NCI-H1092 (cell line): Measurements from ENCODE around the gene NEURL1B.

ENCODE experiments used
- DNase-seq: peaks from one replicate; lab custom pipeline; 2025; lab: John Stamatoyannopoulos, UW

The NEURL1B gene

DNA sequence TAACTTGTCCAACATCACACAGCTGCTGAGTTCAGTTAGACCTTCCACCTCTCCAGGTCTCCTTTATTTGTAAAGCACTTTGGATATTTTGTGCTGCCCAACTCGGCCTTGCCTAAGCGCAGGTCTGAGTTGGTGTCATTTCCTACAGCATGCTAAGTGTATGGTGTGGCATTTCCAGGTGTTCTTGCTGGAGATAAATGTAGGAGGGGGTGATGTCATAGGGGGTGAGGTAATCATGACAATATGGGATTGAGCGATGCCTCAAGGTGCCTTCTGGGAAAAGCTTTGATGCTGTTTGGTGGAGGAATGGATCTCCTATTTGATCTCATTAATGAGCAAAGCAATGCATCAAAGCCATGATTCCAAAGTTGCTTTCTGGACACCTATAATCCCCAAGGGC is 32.3 kb upstream of the NEURL1B start:
- no peak for DNase-seq

- DNase-seq = no peak
These were observed 30.4 kb upstream of the NEURL1B start for GRCh38 chr5:172610643-172611042.

- no peak for DNase-seq
These were observed 29.1 kb upstream of the NEURL1B start for GRCh38 chr5:172611913-172612312.

- DNase-seq = no peak
These were observed 28.3 kb upstream of the NEURL1B start for GRCh38 chr5:172612771-172613170.

- DNase-seq = no peak
These were observed 24.9 kb upstream of the NEURL1B start for GRCh38 chr5:172616136-172616535.

DNA sequence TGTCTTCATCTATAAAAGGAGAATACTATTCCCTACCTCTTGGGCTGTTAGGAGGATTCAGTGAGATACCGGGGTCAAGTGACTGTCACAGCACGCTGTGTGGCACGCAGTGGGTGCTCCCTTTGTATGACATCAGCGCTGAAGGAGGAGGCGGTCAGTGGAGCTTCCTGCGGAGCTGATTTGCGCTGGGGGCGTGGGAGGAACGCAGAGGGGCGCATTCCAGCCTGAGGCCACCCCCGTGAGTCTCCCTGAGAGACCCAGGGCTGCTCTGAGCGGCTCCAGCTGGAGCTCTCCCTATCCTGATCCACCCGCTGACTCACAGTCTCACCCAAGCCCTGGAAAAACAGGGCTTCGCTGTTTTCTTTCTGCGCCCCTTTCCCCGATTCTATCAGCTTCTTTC is 24.3 kb upstream of the NEURL1B start:
- no peak for DNase-seq

DNA sequence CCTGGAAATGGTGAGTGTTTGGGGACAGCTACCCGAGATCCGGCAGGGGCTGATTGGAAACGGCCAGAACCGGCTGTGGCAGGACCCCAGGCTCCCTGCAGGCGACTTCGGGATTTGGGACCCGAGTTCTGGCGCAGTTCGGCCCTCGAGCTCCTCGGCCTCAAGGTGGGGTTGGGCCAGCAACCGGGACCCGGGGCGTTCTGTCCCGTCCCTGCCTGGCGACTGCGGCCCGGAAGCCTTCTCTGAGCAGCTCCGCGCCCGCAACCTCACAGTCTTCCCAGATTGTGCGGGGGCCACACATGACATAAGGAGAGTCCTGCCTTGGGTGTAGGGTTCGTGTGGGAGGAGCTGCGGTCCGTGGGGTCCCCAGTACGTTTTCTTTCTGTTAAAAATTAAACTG is 23.2 kb upstream of the NEURL1B start:
- DNase-seq = no peak

GRCh38 chr5:172618574-172619365 is 22.3 kb upstream of the NEURL1B start:
- no peak for DNase-seq

DNA sequence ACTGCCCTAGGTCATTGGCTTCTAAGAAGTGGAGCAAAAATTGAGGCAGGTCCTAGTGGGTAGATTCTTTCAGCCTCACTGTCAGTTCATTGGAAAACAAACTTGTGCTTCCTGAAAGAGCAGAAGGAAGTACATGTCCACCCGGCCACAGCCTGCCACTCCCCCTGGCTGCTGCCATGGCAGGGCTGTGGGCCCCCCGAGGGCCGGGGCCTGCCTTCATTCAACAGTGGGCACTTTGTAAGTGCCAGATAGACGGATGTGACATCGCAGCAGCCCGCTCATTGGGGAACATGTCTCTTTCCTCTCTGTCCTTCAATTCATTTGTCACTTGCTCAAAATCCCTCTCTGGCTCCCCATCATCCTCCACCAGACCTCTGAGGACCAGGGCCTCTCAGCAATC is 20.6 kb upstream of the NEURL1B start:
- no peak for DNase-seq

GRCh38 chr5:172622091-172623046 is 18.7 kb upstream of the NEURL1B start:
- DNase-seq = no peak

GRCh38 chr5:172623313-172623980 is 17.6 kb upstream of the NEURL1B start:
- no peak for DNase-seq

- DNase-seq = no peak
These were observed 16.7 kb upstream of the NEURL1B start for GRCh38 chr5:172624083-172624995.

DNA sequence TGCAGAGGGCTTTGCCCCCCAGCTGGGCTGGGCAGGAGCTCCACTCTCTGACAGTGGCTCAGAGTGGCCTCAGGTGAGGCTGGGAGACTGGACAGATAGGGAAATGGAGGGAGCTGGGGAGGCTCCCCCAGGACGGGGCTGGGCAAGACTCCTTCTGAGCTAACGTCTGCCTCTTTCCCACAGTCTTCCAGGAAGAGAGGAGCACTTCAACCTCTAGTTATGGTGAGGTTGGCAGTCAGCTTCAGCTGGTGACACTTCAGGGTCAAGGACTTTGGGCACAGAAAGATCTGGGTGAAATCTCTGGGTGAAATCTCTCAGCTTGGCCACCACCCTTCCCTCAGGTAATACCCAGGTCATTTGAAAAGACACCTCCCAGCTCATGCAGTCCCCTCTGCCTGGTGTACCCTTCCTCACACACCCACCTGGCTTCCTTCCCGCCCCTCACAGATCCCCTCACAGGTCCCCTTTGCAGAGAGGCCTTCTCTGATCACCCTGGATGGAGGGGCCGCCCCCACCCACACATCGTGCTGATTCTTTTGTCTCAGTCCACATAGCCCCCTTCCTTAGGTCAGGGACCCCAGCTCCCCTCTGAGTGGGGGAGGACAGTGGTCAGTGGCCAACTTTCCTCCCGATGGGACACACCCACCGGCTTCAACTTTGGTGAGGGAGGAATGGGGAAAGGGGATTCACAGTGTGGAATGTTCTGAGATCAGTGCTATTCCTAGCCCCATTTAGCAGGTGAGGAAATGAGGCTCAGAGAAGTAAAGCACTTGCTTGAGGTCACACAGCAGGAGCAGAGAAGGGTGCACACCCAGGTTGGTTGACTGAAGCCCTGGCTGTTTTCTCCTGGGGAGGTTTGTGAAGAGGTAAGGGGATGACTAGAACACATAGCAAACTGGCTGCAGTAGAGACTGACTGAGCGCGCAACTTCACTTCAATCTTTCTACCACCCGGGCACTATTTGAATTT is 15.8 kb upstream of the NEURL1B start:
- DNase-seq = no peak

- DNase-seq = no peak
These were observed 15.0 kb upstream of the NEURL1B start for GRCh38 chr5:172626031-172626581.

GRCh38 chr5:172630082-172630481 is 11.0 kb upstream of the NEURL1B start:
- DNase-seq = no peak

DNA sequence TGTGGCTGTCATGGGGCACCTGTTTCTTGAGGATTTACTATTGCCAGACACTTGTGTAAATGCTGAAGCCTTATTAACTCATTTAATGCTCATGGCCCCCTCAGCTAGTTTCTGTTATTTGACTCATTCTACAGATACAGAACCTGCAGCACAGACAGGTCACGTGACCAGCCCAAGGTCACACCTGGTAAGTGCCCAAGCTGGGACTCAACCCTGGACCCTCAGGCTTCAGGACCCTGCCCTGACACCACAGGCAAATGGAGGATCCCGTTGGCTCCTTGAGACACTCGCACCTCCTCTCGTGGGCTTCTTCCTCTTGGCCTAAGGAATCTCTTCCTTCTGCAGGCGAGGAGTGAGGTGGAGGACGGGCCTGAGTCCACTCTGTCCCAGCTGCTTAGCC is 10.6 kb upstream of the NEURL1B start:
- DNase-seq = no peak

DNA sequence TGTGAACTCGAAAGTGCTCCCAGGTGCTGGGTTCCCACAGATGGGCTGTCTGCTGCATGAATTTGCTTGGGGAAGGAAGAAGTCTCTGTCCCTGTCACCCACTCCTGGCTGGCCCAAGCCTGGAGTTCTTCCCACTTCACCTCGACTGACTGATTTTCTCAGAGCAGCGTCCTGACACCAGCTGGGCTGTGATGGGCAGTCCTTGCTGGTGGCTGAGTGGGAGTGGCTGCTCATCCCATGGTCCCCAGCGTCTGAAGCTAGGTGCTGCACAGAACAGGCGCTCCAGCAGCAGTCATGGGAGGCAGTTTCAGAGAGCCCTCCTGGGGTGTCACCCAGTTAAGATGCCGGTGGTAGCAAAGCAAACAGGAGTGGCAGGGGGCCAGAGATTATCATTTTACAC is 10.1 kb upstream of the NEURL1B start:
- DNase-seq = no peak

- no peak for DNase-seq
These were observed 8.5 kb upstream of the NEURL1B start for GRCh38 chr5:172632346-172633092.

DNA sequence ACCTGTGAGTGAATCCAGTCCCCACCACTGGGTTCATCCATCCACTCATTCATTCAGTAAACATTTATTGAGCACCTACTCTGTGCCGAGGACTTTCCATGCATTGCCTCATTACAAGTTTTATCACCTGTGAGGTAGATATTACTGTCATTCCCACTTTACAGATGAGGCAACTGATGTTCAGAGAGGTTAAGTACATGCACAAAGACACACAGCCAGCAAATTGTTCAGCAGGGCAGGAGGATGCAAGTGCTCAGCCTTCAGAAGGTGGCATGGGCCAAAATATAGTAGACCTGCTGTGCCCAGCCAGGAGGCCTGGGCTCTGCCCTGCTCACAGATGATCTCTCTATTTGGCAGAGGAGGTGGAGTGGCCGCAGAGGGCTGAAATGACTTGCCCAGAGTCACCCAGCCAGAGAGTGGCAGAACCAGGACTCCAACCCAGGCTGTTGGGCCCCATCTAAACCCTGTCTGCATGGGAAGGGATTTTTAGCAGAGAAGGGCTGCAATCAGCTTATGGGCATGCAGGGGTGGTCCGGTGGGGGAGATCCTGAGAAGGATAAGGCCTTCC is 7.6 kb upstream of the NEURL1B start:
- no peak for DNase-seq
